SK-N-MC (cell line): ENCODE measurements around the gene UAP1L1.

ENCODE experiments used
- EZH2 ChIP-seq: fragments of 200-600 bp; sonication (generic); IDR thresholded peaks from one replicate; pipeline ENCODE4 v1.6.1; 2017; ENCODE audit warnings: antibody characterized with exemption
- POLR2AphosphoS5 ChIP-seq: IDR thresholded peaks from 2 replicates; pipeline ENCODE4 v1.6.1; 2012; ENCODE audit warnings: mild to moderate bottlenecking, low read depth, low read length, borderline replicate concordance

DNA sequence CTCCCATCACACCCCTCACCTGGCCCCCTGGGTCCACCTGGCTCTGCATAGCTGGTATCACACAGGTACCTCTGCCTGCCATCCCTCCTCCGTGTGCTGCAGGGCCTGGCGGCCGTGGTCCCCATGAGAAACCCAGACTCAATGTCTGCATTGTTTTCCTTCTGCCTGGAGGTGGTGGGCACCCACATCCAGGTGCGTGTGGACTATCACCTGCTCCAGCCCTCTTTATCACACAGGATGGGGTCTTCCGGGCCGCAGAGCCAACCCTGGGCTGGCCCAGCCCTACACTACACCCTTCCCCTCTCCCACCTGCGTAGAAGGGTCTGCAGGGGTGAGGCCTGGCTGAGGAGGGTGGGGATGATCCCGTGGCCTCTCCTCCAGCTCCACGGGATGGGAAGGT is 38.4 kb upstream of the UAP1L1 start:
- TF ChIP-seq POLR2AphosphoS5 (no peak), EZH2 (no peak)
